ENCODE measurements around the gene CTSF. TPM values are rescaled to one million over a fixed set of nuclear protein-coding genes. Genes with fewer than 3 reads are reported as not detected.

Gene CTSF
- total RNA-seq, 2 donors from 2014 or later, result 2.7 to 3.8 TPM

GRCh38 chr11:66559866-66560676 is 8.3 kb downstream of the CTSF start:
- Mint-ChIP-seq H3K27me3 (peaks cover 0 to 6% of the 10 kb centered on the region in 2 donors), H3K9me3 (no peaks in the 10 kb centered on the region), H3K27ac (no peak overlapping the region), H3K4me1 (ENCODE audit: low read depth in 2 of 2) (no peaks in the 10 kb centered on the region), H3K36me3 (no peaks in the 10 kb centered on the region), H3K4me3 (no peak overlapping the region)
- no peak for ATAC-seq
- DNase-seq (ENCODE audit: low spot score), result no peak

- Mint-ChIP-seq H3K36me3 (no peaks in the 10 kb centered on the region), H3K4me3 (no peak overlapping the region)
- no peak for DNase-seq (ENCODE audit: low spot score)
These were observed 9.1 kb downstream of the CTSF start for GRCh38 chr11:66559142-66559865.

GRCh38 chr11:66557733-66558326 is 10.6 kb downstream of the CTSF start:
- Mint-ChIP-seq H3K4me1 (ENCODE audit: low read depth in 2 of 2) (no peaks in the 10 kb centered on the region), H3K4me3 (no peak overlapping the region), H3K9me3 (no peaks in the 10 kb centered on the region), H3K36me3 (no peaks in the 10 kb centered on the region), H3K27ac (no peak overlapping the region), H3K27me3 (peaks cover 0 to 6% of the 10 kb centered on the region in 2 donors)
- DNase-seq (ENCODE audit: low spot score) (no peak), ATAC-seq (no peak)

More at GRCh38 chr11:66559142-66559865, 9.1 kb downstream of the CTSF start:
- H3K27ac Mint-ChIP-seq, result no peak overlapping the region
- ATAC-seq, result peak in 1 of 2 donors; percentile 58
- peaks cover 0 to 6% of the 10 kb centered on the region in 2 donors for H3K27me3 Mint-ChIP-seq
- H3K4me1 Mint-ChIP-seq (ENCODE audit: low read depth in 2 of 2), result no peaks in the 10 kb centered on the region
- no peaks in the 10 kb centered on the region for H3K9me3 Mint-ChIP-seq

GRCh38 chr11:66556086-66556485 is 12.3 kb downstream of the CTSF start:
- Mint-ChIP-seq H3K27me3 (peaks cover 0 to 6% of the 10 kb centered on the region in 2 donors), H3K36me3 (no peaks in the 10 kb centered on the region), H3K4me1 (ENCODE audit: low read depth in 2 of 2) (no peaks in the 10 kb centered on the region), H3K9me3 (no peaks in the 10 kb centered on the region), H3K4me3 (no peak overlapping the region), H3K27ac (no peak overlapping the region)
- DNase-seq (ENCODE audit: low spot score) (no peak), ATAC-seq (no peak)

GRCh38 chr11:66555416-66555815 is 13.0 kb downstream of the CTSF start:
- no peaks in the 10 kb centered on the region for H3K4me1 Mint-ChIP-seq (ENCODE audit: low read depth in 2 of 2)
- ATAC-seq, result no peak
- no peak overlapping the region for H3K27ac Mint-ChIP-seq
- no peak for DNase-seq (ENCODE audit: low spot score)
- H3K9me3 Mint-ChIP-seq, result no peaks in the 10 kb centered on the region
- no peak overlapping the region for H3K4me3 Mint-ChIP-seq
- H3K36me3 Mint-ChIP-seq, result no peaks in the 10 kb centered on the region
- H3K27me3 Mint-ChIP-seq, result peaks cover 0 to 6% of the 10 kb centered on the region in 2 donors

- H3K36me3 Mint-ChIP-seq, result no peaks in the 10 kb centered on the region
- no peaks in the 10 kb centered on the region for H3K9me3 Mint-ChIP-seq
- H3K27ac Mint-ChIP-seq, result no peak overlapping the region
- peaks cover 0 to 6% of the 10 kb centered on the region in 2 donors for H3K27me3 Mint-ChIP-seq
- no peak for DNase-seq (ENCODE audit: low spot score)
- no peak overlapping the region for H3K4me3 Mint-ChIP-seq
- H3K4me1 Mint-ChIP-seq (ENCODE audit: low read depth in 2 of 2), result no peaks in the 10 kb centered on the region
- no peak for ATAC-seq
These were observed 13.8 kb downstream of the CTSF start for GRCh38 chr11:66554602-66555001.

GRCh38 chr11:66550887-66551286 is 17.5 kb downstream of the CTSF start:
- H3K9me3 Mint-ChIP-seq, result no peaks in the 10 kb centered on the region
- no peak for ATAC-seq
- H3K27me3 Mint-ChIP-seq, result peaks cover 0 to 6% of the 10 kb centered on the region in 2 donors
- H3K27ac Mint-ChIP-seq, result no peak overlapping the region
- no peaks in the 10 kb centered on the region for H3K36me3 Mint-ChIP-seq
- H3K4me1 Mint-ChIP-seq (ENCODE audit: low read depth in 2 of 2), result no peaks in the 10 kb centered on the region
- H3K4me3 Mint-ChIP-seq, result no peak overlapping the region
- no peak for DNase-seq (ENCODE audit: low spot score)

GRCh38 chr11:66549696-66550095 is 18.7 kb downstream of the CTSF start:
- DNase-seq (ENCODE audit: low spot score), result no peak
- Mint-ChIP-seq H3K27ac (no peak overlapping the region), H3K9me3 (no peaks in the 10 kb centered on the region), H3K36me3 (no peaks in the 10 kb centered on the region), H3K4me3 (no peak overlapping the region), H3K27me3 (peaks cover 0 to 3% of the 10 kb centered on the region in 2 donors), H3K4me1 (ENCODE audit: low read depth in 2 of 2) (peaks cover 4 to 6% of the 10 kb centered on the region in 2 donors)
- ATAC-seq, result no peak

GRCh38 chr11:66548774-66549630 is 19.4 kb downstream of the CTSF start:
- no peak for ATAC-seq
- Mint-ChIP-seq H3K27me3 (peaks cover 0 to 3% of the 10 kb centered on the region in 2 donors), H3K36me3 (no peaks in the 10 kb centered on the region), H3K27ac (peak overlapping the region in 1 of 2 donors; percentile 9), H3K9me3 (no peaks in the 10 kb centered on the region), H3K4me3 (peak overlapping the region; percentile 4), H3K4me1 (ENCODE audit: low read depth in 2 of 2) (peaks cover 9 to 12% of the 10 kb centered on the region in 2 donors)
- DNase-seq (ENCODE audit: low spot score), result no peak

- no peak overlapping the region for H3K27ac Mint-ChIP-seq
- no peak for ATAC-seq
- H3K4me3 Mint-ChIP-seq, result peak overlapping the region; percentile 15
- peaks cover 17 to 19% of the 10 kb centered on the region in 2 donors for H3K4me1 Mint-ChIP-seq (ENCODE audit: low read depth in 2 of 2)
- H3K9me3 Mint-ChIP-seq, result no peaks in the 10 kb centered on the region
- no peaks in the 10 kb centered on the region for H3K36me3 Mint-ChIP-seq
- H3K27me3 Mint-ChIP-seq, result peaks cover 0 to 3% of the 10 kb centered on the region in 2 donors
- DNase-seq (ENCODE audit: low spot score), result no peak
These were observed 20.4 kb downstream of the CTSF start for GRCh38 chr11:66548041-66548440.

- Mint-ChIP-seq H3K36me3 (no peaks in the 10 kb centered on the region), H3K4me3 (peak overlapping the region; percentile 15), H3K27me3 (peaks cover 0 to 3% of the 10 kb centered on the region in 2 donors)
These were observed 20.8 kb downstream of the CTSF start for GRCh38 chr11:66547662-66548009.

GRCh38 chr11:66546966-66547661 is 21.3 kb downstream of the CTSF start:
- H3K4me1 Mint-ChIP-seq (ENCODE audit: low read depth in 2 of 2), result peaks cover 27 to 28% of the 10 kb centered on the region in 2 donors
- no peaks in the 10 kb centered on the region for H3K9me3 Mint-ChIP-seq
- ATAC-seq, result no peak
- peak overlapping the region; percentile 96 for H3K4me3 Mint-ChIP-seq
- H3K36me3 Mint-ChIP-seq, result peaks cover 3% of the 10 kb centered on the region
- no peak for DNase-seq (ENCODE audit: low spot score)
- H3K27me3 Mint-ChIP-seq, result peaks cover 0 to 3% of the 10 kb centered on the region in 2 donors
- peak overlapping the region in 1 of 2 donors; percentile 84 for H3K27ac Mint-ChIP-seq

More at GRCh38 chr11:66547662-66548009, 20.8 kb downstream of the CTSF start:
- Mint-ChIP-seq H3K4me1 (ENCODE audit: low read depth in 2 of 2) (peaks cover 21 to 23% of the 10 kb centered on the region in 2 donors), H3K27ac (no peak overlapping the region), H3K9me3 (no peaks in the 10 kb centered on the region)
- DNase-seq (ENCODE audit: low spot score), result no peak
- no peak for ATAC-seq
